ENCODE measurements around the gene BABAM2. TPM values are rescaled to one million over a fixed set of nuclear protein-coding genes. Genes with fewer than 3 reads are reported as not detected.

The BABAM2 gene
- total RNA-seq, 4 donors from 2014 or later: 35.5 to 44.9 (median 39.9) TPM

- 90% methylated on average over 5 of the region's 5 CpGs for WGBS
- TF ChIP-seq POLR2AphosphoS5 (IDR thresholded peaks at IDR 0.05): no peak
- TF ChIP-seq CTCF (IDR thresholded peaks at IDR 0.05): no peak
- no peak for TF ChIP-seq POLR2A (IDR thresholded peaks at IDR 0.05; ENCODE audit: low read depth)
- TF ChIP-seq EP300 (IDR thresholded peaks at IDR 0.05): no peak
- Histone ChIP-seq H3K27me3 (no peaks in the 10 kb centered on the region), H3K4me3 (no peak overlapping the region), H3K9me3 (no peaks in the 10 kb centered on the region), H3K36me3 (no peaks in the 10 kb centered on the region), H3K27ac (replicated peaks in 1 of 4) (no peak overlapping the region), H3K4me1 (no peaks in the 10 kb centered on the region)
- intact Hi-C loops (cut with DNase I): no loop called here
- no peak for DNase-seq (ENCODE audit: extremely low spot score)
Observed at GRCh38 chr2:28374331-28374730, 483.8 kb downstream of the BABAM2 start.

- Histone ChIP-seq H3K27me3 (no peaks in the 10 kb centered on the region), H3K36me3 (no peaks in the 10 kb centered on the region), H3K27ac (replicated peaks in 1 of 4) (no peak overlapping the region), H3K4me1 (no peaks in the 10 kb centered on the region), H3K9me3 (no peaks in the 10 kb centered on the region), H3K4me3 (no peak overlapping the region)
- intact Hi-C loops (cut with DNase I): no loop called here
- TF ChIP-seq POLR2A (IDR thresholded peaks at IDR 0.05; ENCODE audit: low read depth) (no peak), CTCF (IDR thresholded peaks at IDR 0.05) (no peak), POLR2AphosphoS5 (IDR thresholded peaks at IDR 0.05) (no peak), EP300 (IDR thresholded peaks at IDR 0.05) (no peak)
- no peak for DNase-seq (ENCODE audit: extremely low spot score)
- 83% methylated on average over 3 of the region's 3 CpGs for WGBS
Observed at GRCh38 chr2:28375236-28375635, 484.7 kb downstream of the BABAM2 start.

GRCh38 chr2:28375742-28376631 lies 485.5 kb downstream of the BABAM2 start:
- 99% methylated on average over 7 of the region's 8 CpGs for WGBS
- DNase-seq (ENCODE audit: extremely low spot score): no peak

GRCh38 chr2:28377195-28377816 lies 486.8 kb downstream of the BABAM2 start:
- Histone ChIP-seq H3K27me3 (no peaks in the 10 kb centered on the region), H3K4me3 (no peak overlapping the region), H3K4me1 (no peaks in the 10 kb centered on the region), H3K36me3 (no peaks in the 10 kb centered on the region), H3K27ac (replicated peaks in 1 of 4) (no peak overlapping the region), H3K9me3 (no peaks in the 10 kb centered on the region)
- WGBS: 94% methylated on average over 19 of the region's 19 CpGs
- TF ChIP-seq EP300 (IDR thresholded peaks at IDR 0.05): no peak
- DNase-seq (ENCODE audit: extremely low spot score): no peak
- intact Hi-C loops (cut with DNase I): no loop called here

More at GRCh38 chr2:28375742-28376631, 485.5 kb downstream of the BABAM2 start:
- Histone ChIP-seq H3K36me3 (no peaks in the 10 kb centered on the region), H3K9me3 (no peaks in the 10 kb centered on the region), H3K4me3 (no peak overlapping the region), H3K27me3 (no peaks in the 10 kb centered on the region), H3K4me1 (no peaks in the 10 kb centered on the region), H3K27ac (replicated peaks in 1 of 4) (no peak overlapping the region)
- TF ChIP-seq POLR2AphosphoS5 (IDR thresholded peaks at IDR 0.05) (no peak), POLR2A (IDR thresholded peaks at IDR 0.05; ENCODE audit: low read depth) (no peak), CTCF (IDR thresholded peaks at IDR 0.05) (no peak), EP300 (IDR thresholded peaks at IDR 0.05) (no peak)
- intact Hi-C loops (cut with DNase I): no loop called here

- H3K36me3 ChIP-seq: no peaks in the 10 kb centered on the region
- no peak for TF ChIP-seq CTCF (IDR thresholded peaks at IDR 0.05)
- no peak for TF ChIP-seq EP300 (IDR thresholded peaks at IDR 0.05)
- no peak for TF ChIP-seq POLR2A (IDR thresholded peaks at IDR 0.05; ENCODE audit: low read depth)
- no peak for TF ChIP-seq POLR2AphosphoS5 (IDR thresholded peaks at IDR 0.05)
- H3K27ac ChIP-seq (replicated peaks in 1 of 4): no peak overlapping the region
- H3K4me1 ChIP-seq: no peaks in the 10 kb centered on the region
- H3K4me3 ChIP-seq: no peak overlapping the region
- H3K9me3 ChIP-seq: no peaks in the 10 kb centered on the region
- WGBS: 91% methylated on average over 9 of the region's 9 CpGs
- H3K27me3 ChIP-seq: no peaks in the 10 kb centered on the region
- DNase-seq (ENCODE audit: extremely low spot score): no peak
- intact Hi-C loops (cut with DNase I): no loop called here
Observed at GRCh38 chr2:28377984-28378678, 487.6 kb downstream of the BABAM2 start.

All from esophagus muscularis mucosa (tissue), 4 donors.